H1 (cell line): ENCODE data around the gene ZNF362. TPM values are rescaled to one million over a fixed set of nuclear protein-coding genes. Genes with fewer than 3 reads are reported as not detected.

Source experiments
- BCL11A ChIP-seq, 2 experiments: IDR thresholded peaks; one replicate each; pipeline ENCODE4 v1.6.1; 2011; ENCODE audit warnings: low read depth in 2 of 2, low read length in 2 of 2, mild to moderate bottlenecking in 2 of 2
- CREB1 ChIP-seq: IDR thresholded peaks from 2 replicates; pipeline ENCODE4 v1.6.1; 2012; ENCODE audit warnings: inconsistent platforms
- polyA plus RNA-seq, 7 experiments: library from polyadenylated mRNA; depleted of rRNA in 3 of 7; stranded (reverse) in 5 of 7; unstranded in 2 of 7; fragments of >200 nt in 5 of 7; fragments of 200-250 nt in 2 of 7; gene quantifications; 1 replicate in 5 of 7; 2 replicates in 1 of 7; 4 replicates in 1 of 7; pipeline versions ENCODE4 v1.2.1 to v1.2.3, GENCODE V29; 2011 to 2013; ENCODE audit warnings: missing spikeins in 2 of 7, mixed read lengths in 2 of 7
- total RNA-seq: library from RNA; stranded (reverse); fragmentation: NEBNext Ultra II Directional; extraction: Animal tissue kit (Norgen Biotek cat#: 25700); gene quantifications from 2 replicates; pipeline ENCODE4 v1.2.1, GENCODE V29; 2021
- TF ChIP-seq, protein P1 (sequence below): fragments of 300-600 bp; sonication (generic); IDR thresholded peaks from 2 replicates; pipeline ENCODE4 v1.7.1; 2012; ENCODE audit warnings: low read length, moderate library complexity, mild to moderate bottlenecking, inconsistent platforms; ENCODE audit not compliant: insufficient replicate concordance
- TF ChIP-seq, protein P2 (sequence below): IDR thresholded peaks from 2 replicates; pipeline ENCODE4 v1.6.1; 2011; ENCODE audit warnings: low read depth, mild to moderate bottlenecking, low read length; ENCODE audit not compliant: insufficient read depth

The ZNF362 gene
- total and polyA plus RNA-seq, 2 of the 8 experiments (the other 6 are each of a cell fraction or from before 2014, with no cell fraction given), result 24.2 to 27.8 TPM

DNA sequence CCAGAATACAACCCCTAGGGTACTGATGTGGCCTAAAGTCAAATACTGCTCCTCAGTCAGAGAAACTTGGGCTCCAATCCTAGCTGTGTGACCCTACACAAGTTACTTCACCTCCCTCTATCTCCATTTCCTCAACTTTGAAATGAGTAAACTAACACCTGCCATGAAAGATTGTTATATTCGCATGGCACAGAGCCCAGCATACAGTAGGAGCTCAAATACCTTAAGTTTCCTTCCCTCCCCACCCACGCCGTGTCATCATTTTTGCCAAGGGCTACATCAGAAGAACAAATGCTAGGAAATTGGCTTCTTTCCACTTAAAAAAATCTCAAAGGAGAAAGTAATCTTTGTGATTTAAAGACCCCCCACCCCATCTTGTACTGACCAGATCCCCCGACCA lies 22.2 kb upstream of the ZNF362 start (continued):
- TF ChIP-seq, protein P1, sequence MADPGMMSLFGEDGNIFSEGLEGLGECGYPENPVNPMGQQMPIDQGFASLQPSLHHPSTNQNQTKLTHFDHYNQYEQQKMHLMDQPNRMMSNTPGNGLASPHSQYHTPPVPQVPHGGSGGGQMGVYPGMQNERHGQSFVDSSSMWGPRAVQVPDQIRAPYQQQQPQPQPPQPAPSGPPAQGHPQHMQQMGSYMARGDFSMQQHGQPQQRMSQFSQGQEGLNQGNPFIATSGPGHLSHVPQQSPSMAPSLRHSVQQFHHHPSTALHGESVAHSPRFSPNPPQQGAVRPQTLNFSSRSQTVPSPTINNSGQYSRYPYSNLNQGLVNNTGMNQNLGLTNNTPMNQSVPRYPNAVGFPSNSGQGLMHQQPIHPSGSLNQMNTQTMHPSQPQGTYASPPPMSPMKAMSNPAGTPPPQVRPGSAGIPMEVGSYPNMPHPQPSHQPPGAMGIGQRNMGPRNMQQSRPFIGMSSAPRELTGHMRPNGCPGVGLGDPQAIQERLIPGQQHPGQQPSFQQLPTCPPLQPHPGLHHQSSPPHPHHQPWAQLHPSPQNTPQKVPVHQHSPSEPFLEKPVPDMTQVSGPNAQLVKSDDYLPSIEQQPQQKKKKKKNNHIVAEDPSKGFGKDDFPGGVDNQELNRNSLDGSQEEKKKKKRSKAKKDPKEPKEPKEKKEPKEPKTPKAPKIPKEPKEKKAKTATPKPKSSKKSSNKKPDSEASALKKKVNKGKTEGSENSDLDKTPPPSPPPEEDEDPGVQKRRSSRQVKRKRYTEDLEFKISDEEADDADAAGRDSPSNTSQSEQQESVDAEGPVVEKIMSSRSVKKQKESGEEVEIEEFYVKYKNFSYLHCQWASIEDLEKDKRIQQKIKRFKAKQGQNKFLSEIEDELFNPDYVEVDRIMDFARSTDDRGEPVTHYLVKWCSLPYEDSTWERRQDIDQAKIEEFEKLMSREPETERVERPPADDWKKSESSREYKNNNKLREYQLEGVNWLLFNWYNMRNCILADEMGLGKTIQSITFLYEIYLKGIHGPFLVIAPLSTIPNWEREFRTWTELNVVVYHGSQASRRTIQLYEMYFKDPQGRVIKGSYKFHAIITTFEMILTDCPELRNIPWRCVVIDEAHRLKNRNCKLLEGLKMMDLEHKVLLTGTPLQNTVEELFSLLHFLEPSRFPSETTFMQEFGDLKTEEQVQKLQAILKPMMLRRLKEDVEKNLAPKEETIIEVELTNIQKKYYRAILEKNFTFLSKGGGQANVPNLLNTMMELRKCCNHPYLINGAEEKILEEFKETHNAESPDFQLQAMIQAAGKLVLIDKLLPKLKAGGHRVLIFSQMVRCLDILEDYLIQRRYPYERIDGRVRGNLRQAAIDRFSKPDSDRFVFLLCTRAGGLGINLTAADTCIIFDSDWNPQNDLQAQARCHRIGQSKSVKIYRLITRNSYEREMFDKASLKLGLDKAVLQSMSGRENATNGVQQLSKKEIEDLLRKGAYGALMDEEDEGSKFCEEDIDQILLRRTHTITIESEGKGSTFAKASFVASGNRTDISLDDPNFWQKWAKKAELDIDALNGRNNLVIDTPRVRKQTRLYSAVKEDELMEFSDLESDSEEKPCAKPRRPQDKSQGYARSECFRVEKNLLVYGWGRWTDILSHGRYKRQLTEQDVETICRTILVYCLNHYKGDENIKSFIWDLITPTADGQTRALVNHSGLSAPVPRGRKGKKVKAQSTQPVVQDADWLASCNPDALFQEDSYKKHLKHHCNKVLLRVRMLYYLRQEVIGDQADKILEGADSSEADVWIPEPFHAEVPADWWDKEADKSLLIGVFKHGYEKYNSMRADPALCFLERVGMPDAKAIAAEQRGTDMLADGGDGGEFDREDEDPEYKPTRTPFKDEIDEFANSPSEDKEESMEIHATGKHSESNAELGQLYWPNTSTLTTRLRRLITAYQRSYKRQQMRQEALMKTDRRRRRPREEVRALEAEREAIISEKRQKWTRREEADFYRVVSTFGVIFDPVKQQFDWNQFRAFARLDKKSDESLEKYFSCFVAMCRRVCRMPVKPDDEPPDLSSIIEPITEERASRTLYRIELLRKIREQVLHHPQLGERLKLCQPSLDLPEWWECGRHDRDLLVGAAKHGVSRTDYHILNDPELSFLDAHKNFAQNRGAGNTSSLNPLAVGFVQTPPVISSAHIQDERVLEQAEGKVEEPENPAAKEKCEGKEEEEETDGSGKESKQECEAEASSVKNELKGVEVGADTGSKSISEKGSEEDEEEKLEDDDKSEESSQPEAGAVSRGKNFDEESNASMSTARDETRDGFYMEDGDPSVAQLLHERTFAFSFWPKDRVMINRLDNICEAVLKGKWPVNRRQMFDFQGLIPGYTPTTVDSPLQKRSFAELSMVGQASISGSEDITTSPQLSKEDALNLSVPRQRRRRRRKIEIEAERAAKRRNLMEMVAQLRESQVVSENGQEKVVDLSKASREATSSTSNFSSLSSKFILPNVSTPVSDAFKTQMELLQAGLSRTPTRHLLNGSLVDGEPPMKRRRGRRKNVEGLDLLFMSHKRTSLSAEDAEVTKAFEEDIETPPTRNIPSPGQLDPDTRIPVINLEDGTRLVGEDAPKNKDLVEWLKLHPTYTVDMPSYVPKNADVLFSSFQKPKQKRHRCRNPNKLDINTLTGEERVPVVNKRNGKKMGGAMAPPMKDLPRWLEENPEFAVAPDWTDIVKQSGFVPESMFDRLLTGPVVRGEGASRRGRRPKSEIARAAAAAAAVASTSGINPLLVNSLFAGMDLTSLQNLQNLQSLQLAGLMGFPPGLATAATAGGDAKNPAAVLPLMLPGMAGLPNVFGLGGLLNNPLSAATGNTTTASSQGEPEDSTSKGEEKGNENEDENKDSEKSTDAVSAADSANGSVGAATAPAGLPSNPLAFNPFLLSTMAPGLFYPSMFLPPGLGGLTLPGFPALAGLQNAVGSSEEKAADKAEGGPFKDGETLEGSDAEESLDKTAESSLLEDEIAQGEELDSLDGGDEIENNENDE, result no peak
- TF ChIP-seq, protein P2, sequence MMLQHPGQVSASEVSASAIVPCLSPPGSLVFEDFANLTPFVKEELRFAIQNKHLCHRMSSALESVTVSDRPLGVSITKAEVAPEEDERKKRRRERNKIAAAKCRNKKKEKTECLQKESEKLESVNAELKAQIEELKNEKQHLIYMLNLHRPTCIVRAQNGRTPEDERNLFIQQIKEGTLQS, result no peak
- TF ChIP-seq BCL11A (IDR thresholded peaks at IDR 0.05; ENCODE audit: low read depth in 2 of 2, low read length in 2 of 2) (no peak), CREB1 (no peak)
